ENCODE measurements around the gene ABCC11.

GRCh38 chr16:48128769-48129168 lies 118.6 kb downstream of the ABCC11 start:
- TF ChIP-seq POLR2A (IDR thresholded peaks at IDR 0.05; ENCODE audit: low read depth, low read length): no peak
- no peak for TF ChIP-seq POLR2AphosphoS5 (IDR thresholded peaks at IDR 0.05; ENCODE audit: low read depth, low read length)

Data from GM12892 (cell line).